Measurements from ENCODE around the gene RTP4.
"Not testable (repeated sequence)": the region's sequence is repeated elsewhere in the genome, so short reads cannot be mapped to it uniquely, and the experiment has no call there.

The RTP4 gene

GRCh38 chr3:187396661-187397060, 28.5 kb downstream of the RTP4 start:
- H3K4me3 ChIP-seq (ENCODE audit: insufficient read length, low read depth): no peak overlapping the region
- H3K4me1 ChIP-seq (ENCODE audit: insufficient read depth, insufficient read length): no peaks in the 10 kb centered on the region
- no peaks in the 10 kb centered on the region for H3K9me3 ChIP-seq (ENCODE audit: insufficient read depth, low read length)
- no peaks in the 10 kb centered on the region for H3K27me3 ChIP-seq (ENCODE audit: insufficient read depth, insufficient read length)
- no peak overlapping the region for H3K9ac ChIP-seq (ENCODE audit: insufficient read length, low read depth)
- no peaks in the 10 kb centered on the region for H3K36me3 ChIP-seq (ENCODE audit: insufficient read depth, insufficient read length, low read length)
- DNase-seq (ENCODE audit: low read depth, low spot score): no peak
- TF ChIP-seq YY1 (IDR thresholded peaks at IDR 0.05; ENCODE audit: insufficient read depth, insufficient read length) (no peak), ZNF274 (IDR thresholded peaks at IDR 0.05; ENCODE audit: low read depth, low read length) (no peak), SUZ12 (IDR thresholded peaks at IDR 0.05; ENCODE audit: extremely low read depth, insufficient read depth, insufficient read length) (no peak)

- TF ChIP-seq YY1 (IDR thresholded peaks at IDR 0.05; ENCODE audit: insufficient read depth, insufficient read length): no peak
- no peak for TF ChIP-seq SUZ12 (IDR thresholded peaks at IDR 0.05; ENCODE audit: extremely low read depth, insufficient read depth, insufficient read length)
- TF ChIP-seq ZNF274 (IDR thresholded peaks at IDR 0.05; ENCODE audit: low read depth, low read length): no peak
- no peak overlapping the region for H3K4me3 ChIP-seq (ENCODE audit: insufficient read length, low read depth)
Measured at GRCh38 chr3:187398955-187399354, 30.8 kb downstream of the RTP4 start.

GRCh38 chr3:187400756-187401155, 32.6 kb downstream of the RTP4 start:
- Histone ChIP-seq H3K9me3 (ENCODE audit: insufficient read depth, low read length) (no peaks in the 10 kb centered on the region), H3K4me3 (ENCODE audit: insufficient read length, low read depth) (no peak overlapping the region), H3K9ac (ENCODE audit: insufficient read length, low read depth) (no peak overlapping the region), H3K27me3 (ENCODE audit: insufficient read depth, insufficient read length) (no peaks in the 10 kb centered on the region), H3K4me1 (ENCODE audit: insufficient read depth, insufficient read length) (no peaks in the 10 kb centered on the region), H3K36me3 (ENCODE audit: insufficient read depth, insufficient read length, low read length) (no peaks in the 10 kb centered on the region)
- no peak for DNase-seq (ENCODE audit: low read depth, low spot score)
- TF ChIP-seq YY1 (IDR thresholded peaks at IDR 0.05; ENCODE audit: insufficient read depth, insufficient read length): no peak
- TF ChIP-seq SUZ12 (IDR thresholded peaks at IDR 0.05; ENCODE audit: extremely low read depth, insufficient read depth, insufficient read length): no peak
- TF ChIP-seq ZNF274 (IDR thresholded peaks at IDR 0.05; ENCODE audit: low read depth, low read length): no peak

More at GRCh38 chr3:187398955-187399354, 30.8 kb downstream of the RTP4 start:
- H3K4me1 ChIP-seq (ENCODE audit: insufficient read depth, insufficient read length): no peaks in the 10 kb centered on the region
- no peaks in the 10 kb centered on the region for H3K36me3 ChIP-seq (ENCODE audit: insufficient read depth, insufficient read length, low read length)
- no peaks in the 10 kb centered on the region for H3K9me3 ChIP-seq (ENCODE audit: insufficient read depth, low read length)
- no peak overlapping the region for H3K9ac ChIP-seq (ENCODE audit: insufficient read length, low read depth)
- DNase-seq (ENCODE audit: low read depth, low spot score): no peak
- no peaks in the 10 kb centered on the region for H3K27me3 ChIP-seq (ENCODE audit: insufficient read depth, insufficient read length)

- no peak for DNase-seq (ENCODE audit: low read depth, low spot score)
Measured at GRCh38 chr3:187401856-187402255, 33.7 kb downstream of the RTP4 start.

GRCh38 chr3:187403768-187404288, 35.6 kb downstream of the RTP4 start:
- no peak for DNase-seq (ENCODE audit: low read depth, low spot score)
- TF ChIP-seq YY1 (IDR thresholded peaks at IDR 0.05; ENCODE audit: insufficient read depth, insufficient read length) (no peak), ZNF274 (IDR thresholded peaks at IDR 0.05; ENCODE audit: low read depth, low read length) (no peak), SUZ12 (IDR thresholded peaks at IDR 0.05; ENCODE audit: extremely low read depth, insufficient read depth, insufficient read length) (no peak)
- Histone ChIP-seq H3K36me3 (ENCODE audit: insufficient read depth, insufficient read length, low read length) (no peaks in the 10 kb centered on the region), H3K27me3 (ENCODE audit: insufficient read depth, insufficient read length) (no peaks in the 10 kb centered on the region), H3K9me3 (ENCODE audit: insufficient read depth, low read length) (no peaks in the 10 kb centered on the region), H3K9ac (ENCODE audit: insufficient read length, low read depth) (no peak overlapping the region), H3K4me1 (ENCODE audit: insufficient read depth, insufficient read length) (no peaks in the 10 kb centered on the region), H3K4me3 (ENCODE audit: insufficient read length, low read depth) (no peak overlapping the region)

More at GRCh38 chr3:187401856-187402255, 33.7 kb downstream of the RTP4 start:
- TF ChIP-seq SUZ12 (IDR thresholded peaks at IDR 0.05; ENCODE audit: extremely low read depth, insufficient read depth, insufficient read length): no peak
- TF ChIP-seq ZNF274 (IDR thresholded peaks at IDR 0.05; ENCODE audit: low read depth, low read length): no peak
- TF ChIP-seq YY1 (IDR thresholded peaks at IDR 0.05; ENCODE audit: insufficient read depth, insufficient read length): no peak
- Histone ChIP-seq H3K36me3 (ENCODE audit: insufficient read depth, insufficient read length, low read length) (no peaks in the 10 kb centered on the region), H3K4me1 (ENCODE audit: insufficient read depth, insufficient read length) (no peaks in the 10 kb centered on the region), H3K9ac (ENCODE audit: insufficient read length, low read depth) (no peak overlapping the region), H3K27me3 (ENCODE audit: insufficient read depth, insufficient read length) (no peaks in the 10 kb centered on the region), H3K9me3 (ENCODE audit: insufficient read depth, low read length) (no peaks in the 10 kb centered on the region), H3K4me3 (ENCODE audit: insufficient read length, low read depth) (no peak overlapping the region)

- TF ChIP-seq ZNF274 (IDR thresholded peaks at IDR 0.05; ENCODE audit: low read depth, low read length) (no peak), SUZ12 (IDR thresholded peaks at IDR 0.05; ENCODE audit: extremely low read depth, insufficient read depth, insufficient read length) (no peak), YY1 (IDR thresholded peaks at IDR 0.05; ENCODE audit: insufficient read depth, insufficient read length) (no peak)
- no peak for DNase-seq (ENCODE audit: low read depth, low spot score)
Measured at GRCh38 chr3:187406927-187407326, 38.7 kb downstream of the RTP4 start.

GRCh38 chr3:187411991-187412781, 44.0 kb downstream of the RTP4 start:
- not testable (repeated sequence) for H3K27me3 ChIP-seq (ENCODE audit: insufficient read depth, insufficient read length); H3K36me3 ChIP-seq (ENCODE audit: insufficient read depth, insufficient read length, low read length); H3K9ac ChIP-seq (ENCODE audit: insufficient read length, low read depth); DNase-seq (ENCODE audit: low read depth, low spot score); H3K4me1 ChIP-seq (ENCODE audit: insufficient read depth, insufficient read length)
- peak overlapping the region; percentile 21 for H3K4me3 ChIP-seq (ENCODE audit: insufficient read length, low read depth)
- H3K9me3 ChIP-seq (ENCODE audit: insufficient read depth, low read length): peaks cover 13% of the 10 kb centered on the region; the same call in 1 of the 2 replicates

More at GRCh38 chr3:187406927-187407326, 38.7 kb downstream of the RTP4 start:
- H3K9me3 ChIP-seq (ENCODE audit: insufficient read depth, low read length): peaks cover 13% of the 10 kb centered on the region; the same call in 1 of the 2 replicates
- H3K4me3 ChIP-seq (ENCODE audit: insufficient read length, low read depth): no peak overlapping the region
- no peaks in the 10 kb centered on the region for H3K36me3 ChIP-seq (ENCODE audit: insufficient read depth, insufficient read length, low read length)
- H3K9ac ChIP-seq (ENCODE audit: insufficient read length, low read depth): no peak overlapping the region
- H3K4me1 ChIP-seq (ENCODE audit: insufficient read depth, insufficient read length): no peaks in the 10 kb centered on the region
- no peaks in the 10 kb centered on the region for H3K27me3 ChIP-seq (ENCODE audit: insufficient read depth, insufficient read length)

Data from NT2/D1 (cell line).